Ectodermal cell (in vitro differentiated cells): Measurements from ENCODE around the gene WDR27.
A peak's percentile ranks its signal among the peaks of the same experiment; 100 is the strongest.
"Not testable (repeated sequence)": the region's sequence is repeated elsewhere in the genome, so short reads cannot be mapped to it uniquely, and the experiment has no call there.

ENCODE experiments used
- H3K27ac ChIP-seq: 2 replicates; pipeline ENCODE4 v1.7.0; 2013; ENCODE audit warnings: mild to moderate bottlenecking, low read depth, low read length; ENCODE audit not compliant: insufficient read depth, poor library complexity, severe bottlenecking
- H3K27me3 ChIP-seq: 2 replicates; pipeline ENCODE4 v1.7.0; 2013; ENCODE audit warnings: mild to moderate bottlenecking, low read length; ENCODE audit not compliant: insufficient read depth, control insufficient read depth, poor library complexity, severe bottlenecking
- H3K36me3 ChIP-seq: one replicate; pipeline ENCODE4 v1.7.0; 2013; ENCODE audit warnings: low read length; ENCODE audit not compliant: control insufficient read depth, insufficient read depth
- H3K4me1 ChIP-seq: one replicate; pipeline ENCODE4 v1.7.0; 2013; ENCODE audit warnings: low read length; ENCODE audit not compliant: control insufficient read depth, insufficient read depth
- H3K4me3 ChIP-seq: 2 replicates; pipeline ENCODE4 v1.7.0; 2013; ENCODE audit warnings: low read depth, low read length, control low read depth; ENCODE audit not compliant: insufficient read depth
- H3K9me3 ChIP-seq: 2 replicates; pipeline ENCODE4 v1.7.0; 2013; ENCODE audit warnings: mild to moderate bottlenecking, low read length, moderate library complexity; ENCODE audit not compliant: control insufficient read depth
- WGBS, 2 experiments: methylation state at CpG; one replicate each; pipeline ENCODE4 v1.1.7; 2013; ENCODE audit warnings: missing lambda C conversion rate in 2 of 2; 5-methylcytosine and 5-hydroxymethylcytosine counted together

WDR27 gene

DNA sequence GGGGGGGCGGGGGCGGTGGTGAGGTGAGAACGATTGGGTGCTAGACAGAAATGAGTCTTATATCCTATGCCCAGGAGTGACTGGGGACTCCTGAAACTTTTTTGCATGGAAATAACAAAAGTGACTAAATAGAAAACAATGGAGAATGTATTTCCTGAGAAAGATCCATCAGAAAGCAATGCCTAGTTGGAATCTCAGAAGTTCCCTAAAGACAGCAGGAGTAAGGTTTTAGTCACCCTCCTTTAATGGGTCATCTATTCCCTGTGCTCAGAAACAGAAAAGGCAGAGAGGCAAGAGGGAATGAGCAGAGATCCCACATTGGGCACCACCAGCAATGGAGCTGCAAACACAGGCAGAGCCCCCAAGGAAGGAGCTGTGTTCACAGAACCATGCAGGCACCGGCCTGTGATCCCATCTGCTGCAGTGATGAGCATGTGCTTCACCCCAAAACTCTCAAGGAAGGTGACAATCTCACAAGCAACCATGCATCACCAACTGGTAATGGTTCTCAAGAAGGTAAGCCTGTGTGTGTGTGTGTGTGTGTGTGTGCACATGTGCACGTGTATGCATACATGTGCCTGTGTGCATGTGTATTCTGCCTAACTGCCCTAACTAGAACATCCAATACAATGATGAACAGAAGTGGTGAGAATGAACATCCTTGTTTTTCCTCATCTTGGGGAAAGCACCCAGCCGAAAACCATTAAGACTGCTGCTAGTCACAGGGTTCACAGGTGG is 168.4 kb downstream of the WDR27 start:
- no peaks in the 10 kb centered on the region for H3K9me3 ChIP-seq
- H3K4me1 ChIP-seq = no peaks in the 10 kb centered on the region
- no peaks in the 10 kb centered on the region for H3K36me3 ChIP-seq
- 92 to 95% methylated on average over 5 to 6 of the region's 6 CpGs for WGBS, 2 experiments
- no peak overlapping the region for H3K27ac ChIP-seq
- no peaks in the 10 kb centered on the region for H3K27me3 ChIP-seq
- H3K4me3 ChIP-seq = no peak overlapping the region

DNA sequence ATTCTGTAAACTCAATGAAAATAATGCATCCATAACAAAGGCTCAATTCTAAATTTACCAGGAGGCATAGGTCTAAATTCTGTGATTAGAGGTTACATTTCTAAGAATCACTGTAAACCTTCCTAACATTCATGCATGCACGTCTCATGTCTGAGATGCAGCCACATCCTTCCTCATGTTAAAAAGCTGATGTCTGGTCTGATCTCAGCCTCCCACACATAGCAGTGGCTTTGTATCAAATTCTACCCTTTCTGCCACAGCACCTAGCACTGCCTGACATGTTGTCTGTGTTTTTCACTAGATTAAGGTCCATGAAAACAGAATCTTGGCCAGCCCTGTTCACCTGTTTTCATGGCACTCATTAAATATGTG is 171.1 kb downstream of the WDR27 start:
- Histone ChIP-seq H3K27me3 (no peaks in the 10 kb centered on the region), H3K4me1 (no peaks in the 10 kb centered on the region), H3K9me3 (no peaks in the 10 kb centered on the region), H3K4me3 (no peak overlapping the region), H3K36me3 (no peaks in the 10 kb centered on the region), H3K27ac (no peak overlapping the region)
- WGBS, 2 experiments = 88 to 91% methylated on average over 1 of the region's 1 CpG

DNA sequence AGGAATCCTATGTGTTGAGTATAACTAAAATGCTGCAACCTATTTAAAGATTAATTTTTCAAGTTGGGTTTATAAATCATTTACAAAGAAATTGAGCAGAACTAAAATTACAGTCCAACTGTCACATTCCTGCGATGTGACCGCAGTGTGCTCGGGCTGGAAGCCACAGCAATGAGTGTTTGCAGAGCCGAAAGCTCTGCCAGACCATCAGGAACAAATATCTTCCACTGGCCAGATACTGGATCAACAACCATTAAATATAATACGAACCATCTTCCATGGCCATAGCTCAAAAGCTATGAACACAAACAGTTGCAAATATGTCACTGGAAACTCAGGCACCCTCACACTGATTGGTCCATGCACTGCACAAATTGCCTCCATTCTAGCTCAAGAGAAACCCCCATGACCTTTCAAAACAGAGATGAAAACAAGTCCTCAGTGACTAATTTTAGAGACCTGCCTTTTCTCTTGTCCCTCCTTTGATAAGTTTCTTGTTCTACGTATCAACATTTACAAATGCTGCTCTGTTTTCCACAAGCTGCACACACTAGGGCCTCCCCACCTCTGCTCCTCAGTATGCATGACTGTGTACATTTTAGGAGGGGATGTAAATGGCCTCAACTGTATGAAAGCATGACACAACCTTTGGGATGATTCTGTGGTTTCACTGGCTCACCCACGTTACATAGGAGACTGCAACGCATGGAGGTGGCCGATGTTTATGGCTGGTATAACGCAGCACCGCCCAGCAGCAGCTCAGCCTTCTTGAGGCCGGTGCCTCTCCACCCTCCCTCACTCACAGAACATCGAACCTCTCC is 171.7 kb downstream of the WDR27 start:
- no peaks in the 10 kb centered on the region for H3K4me1 ChIP-seq
- H3K9me3 ChIP-seq = no peaks in the 10 kb centered on the region
- H3K36me3 ChIP-seq = no peaks in the 10 kb centered on the region
- no peak overlapping the region for H3K27ac ChIP-seq
- H3K4me3 ChIP-seq = no peak overlapping the region
- H3K27me3 ChIP-seq = no peaks in the 10 kb centered on the region
- WGBS, 2 experiments = 86 to 88% methylated on average over 13 of the region's 13 CpGs

DNA sequence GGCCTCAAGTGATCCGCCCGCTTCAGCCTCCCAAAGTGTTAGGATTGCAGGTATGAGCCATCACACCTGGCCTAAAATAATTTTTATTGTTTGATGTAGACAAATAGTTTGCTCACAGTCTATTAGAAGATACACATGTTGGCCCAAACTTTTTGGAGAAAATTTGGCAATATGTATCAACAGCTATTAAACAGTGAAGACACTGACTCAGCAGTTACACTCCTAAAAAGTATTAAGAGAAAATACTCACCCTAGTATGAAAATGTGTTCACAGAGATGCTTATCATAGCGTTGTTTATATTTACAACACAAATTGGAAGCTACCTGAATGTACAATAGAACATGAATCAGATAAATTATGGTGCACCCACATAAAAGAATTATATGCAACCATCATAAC is 173.1 kb downstream of the WDR27 start:
- no peak overlapping the region for H3K4me3 ChIP-seq
- H3K4me1 ChIP-seq = no peaks in the 10 kb centered on the region
- H3K27ac ChIP-seq = no peak overlapping the region
- no peaks in the 10 kb centered on the region for H3K27me3 ChIP-seq
- no peaks in the 10 kb centered on the region for H3K9me3 ChIP-seq
- WGBS, 2 experiments = 98 to 100% methylated on average over 2 to 3 of the region's 3 CpGs
- no peaks in the 10 kb centered on the region for H3K36me3 ChIP-seq

DNA sequence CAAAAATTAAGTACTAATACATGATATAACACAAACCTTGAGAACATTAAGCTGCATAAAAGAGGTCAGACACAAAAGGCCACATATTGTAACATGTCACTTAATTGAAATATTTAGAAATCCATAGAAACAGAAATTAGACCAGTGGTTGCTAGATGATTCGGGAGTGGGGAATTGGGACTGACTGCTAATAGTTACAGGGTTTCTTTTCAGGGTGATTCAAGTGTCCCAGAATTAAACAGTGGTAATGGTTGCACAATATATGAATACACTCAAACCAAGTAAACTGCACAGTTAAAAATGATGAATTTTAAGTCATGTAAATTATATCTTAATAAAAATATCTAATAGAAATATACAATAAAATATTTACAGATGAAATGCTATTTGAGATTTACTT is 174.5 kb downstream of the WDR27 start:
- no peaks in the 10 kb centered on the region for H3K27me3 ChIP-seq
- 100% methylated on average over 1 of the region's 1 CpG; no CpG with 5 or more reads in 1 of the 2 experiments for WGBS, 2 experiments
- no peaks in the 10 kb centered on the region for H3K9me3 ChIP-seq
- H3K36me3 ChIP-seq = no peaks in the 10 kb centered on the region
- no peak overlapping the region for H3K4me3 ChIP-seq
- no peak overlapping the region for H3K27ac ChIP-seq
- H3K4me1 ChIP-seq = no peaks in the 10 kb centered on the region

DNA sequence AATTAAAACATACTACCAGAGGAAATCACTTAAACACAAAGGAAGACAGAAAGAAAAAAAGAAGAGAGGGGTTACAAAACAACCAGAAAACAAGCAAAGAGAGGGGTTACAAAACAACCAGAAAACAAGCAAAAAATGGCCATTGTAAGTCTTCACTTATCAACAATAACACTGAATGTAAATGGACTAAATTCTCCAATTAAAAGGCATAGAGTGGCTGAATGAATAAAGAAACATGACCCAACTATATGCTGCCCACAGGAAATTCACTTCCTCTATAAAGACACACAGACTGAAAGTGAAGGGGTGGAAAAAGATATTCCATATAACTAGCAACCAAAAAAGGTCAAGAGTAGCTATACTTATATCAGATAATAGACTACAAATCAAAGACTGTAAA is 180.0 kb downstream of the WDR27 start:
- Histone ChIP-seq H3K4me3 (no peak overlapping the region), H3K4me1 (no peaks in the 10 kb centered on the region), H3K9me3 (peaks cover 6% of the 10 kb centered on the region), H3K36me3 (peaks cover 3% of the 10 kb centered on the region), H3K27ac (no peak overlapping the region), H3K27me3 (no peaks in the 10 kb centered on the region)

DNA sequence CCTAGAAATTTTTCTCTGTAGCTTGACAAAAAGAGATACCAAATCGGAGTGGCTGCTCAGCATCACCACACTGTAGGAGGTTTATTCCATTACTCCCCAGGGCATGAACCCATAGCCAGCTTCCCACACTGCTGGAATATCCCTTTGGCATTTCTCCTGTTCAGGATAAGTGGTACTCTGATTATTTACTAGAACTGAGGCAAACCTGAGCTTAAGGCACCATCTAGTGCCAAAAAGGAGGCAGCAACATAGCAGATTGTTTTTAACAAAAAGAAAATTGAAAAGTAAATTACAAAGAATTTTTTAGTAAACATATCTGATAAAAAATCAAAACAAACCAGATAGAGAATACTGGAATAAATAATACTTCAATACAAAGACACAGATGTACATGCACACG is 181.7 kb downstream of the WDR27 start:
- Histone ChIP-seq H3K36me3 (peaks cover 3% of the 10 kb centered on the region), H3K4me1 (no peaks in the 10 kb centered on the region), H3K9me3 (peaks cover 6% of the 10 kb centered on the region), H3K27me3 (no peaks in the 10 kb centered on the region), H3K27ac (no peak overlapping the region), H3K4me3 (no peak overlapping the region)
- 66 to 84% methylated on average over 2 of the region's 2 CpGs for WGBS, 2 experiments

DNA sequence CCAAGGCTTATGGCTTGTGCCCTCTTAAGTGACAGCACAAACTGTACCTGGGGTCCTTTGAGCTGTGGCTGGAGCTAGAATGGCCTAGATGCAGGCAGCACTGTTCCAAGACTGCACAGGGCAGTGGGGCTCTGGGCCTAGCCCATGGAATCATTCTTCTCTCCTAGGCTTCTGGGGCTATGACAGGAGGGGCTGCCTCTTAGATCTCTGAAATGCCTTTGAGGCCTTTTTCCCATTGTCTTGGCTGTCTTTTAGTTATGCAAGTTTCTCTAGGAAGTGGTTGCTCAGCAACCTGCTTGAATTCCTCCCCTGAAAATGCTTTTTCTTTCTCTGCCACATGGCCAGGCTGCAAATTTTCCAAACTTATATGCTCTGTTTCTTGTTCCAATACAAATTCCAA is 183.4 kb downstream of the WDR27 start:
- Histone ChIP-seq H3K27ac (peak overlapping the region; percentile 87), H3K4me1 (no peaks in the 10 kb centered on the region), H3K9me3 (peaks cover 6% of the 10 kb centered on the region), H3K36me3 (peaks cover 3% of the 10 kb centered on the region), H3K27me3 (no peaks in the 10 kb centered on the region), H3K4me3 (no peak overlapping the region)

DNA sequence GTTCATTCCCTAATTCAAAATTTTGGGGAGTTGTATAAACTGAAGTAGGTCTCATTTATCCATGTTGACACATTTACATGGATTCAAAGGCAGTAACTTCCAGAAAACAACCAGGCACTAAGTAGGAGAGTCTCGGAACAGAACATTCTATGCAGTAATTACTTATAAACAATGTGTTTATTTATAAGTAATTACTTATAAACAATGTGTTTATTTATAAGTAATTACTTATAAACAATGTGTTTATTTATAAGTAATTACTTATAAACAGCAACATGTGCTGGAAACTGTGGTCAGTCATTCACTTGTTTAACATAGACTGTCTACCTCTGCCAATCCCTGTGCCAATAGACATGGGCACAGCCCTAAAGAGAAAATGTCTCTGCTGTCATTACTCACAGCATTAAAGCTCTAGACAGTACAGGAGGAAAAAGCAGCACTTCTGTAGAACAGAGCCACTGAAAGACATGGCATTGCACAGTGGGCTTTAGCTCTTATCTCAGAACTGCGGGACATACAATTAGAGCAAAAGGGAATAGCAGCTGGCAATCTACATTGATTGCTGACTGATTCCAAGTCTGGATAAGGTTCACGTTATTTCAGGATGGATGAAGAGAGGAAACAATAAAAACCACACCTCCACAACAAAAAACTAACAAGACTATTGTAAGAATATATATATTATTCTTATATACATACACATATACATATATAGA is 188.2 kb downstream of the WDR27 start:
- Histone ChIP-seq H3K36me3 (no peaks in the 10 kb centered on the region), H3K27me3 (no peaks in the 10 kb centered on the region), H3K9me3 (peaks cover 3% of the 10 kb centered on the region), H3K27ac (no peak overlapping the region), H3K4me1 (no peaks in the 10 kb centered on the region), H3K4me3 (no peak overlapping the region)
- 97% methylated on average over 1 to 2 of the region's 3 CpGs for WGBS, 2 experiments

DNA sequence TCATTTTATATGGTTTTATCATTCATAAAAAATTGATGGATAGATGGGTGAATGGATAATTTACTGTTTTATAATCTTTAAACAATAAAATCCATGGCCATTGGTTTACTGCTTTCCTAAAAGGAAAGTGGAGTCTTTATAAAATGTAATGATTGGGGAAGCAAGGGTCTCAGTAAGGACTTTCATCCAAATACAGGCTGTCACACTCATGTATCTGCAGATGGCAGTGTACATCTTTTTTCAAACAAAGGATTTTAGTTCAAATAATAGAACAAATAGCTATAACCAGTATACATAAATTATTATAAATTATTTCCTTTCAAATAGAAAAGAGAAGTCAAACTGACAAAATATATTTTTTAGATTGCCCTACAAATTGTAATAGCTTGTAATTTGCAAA is 190.0 kb downstream of the WDR27 start:
- H3K27me3 ChIP-seq, H3K27ac ChIP-seq, H3K36me3 ChIP-seq, H3K4me1 ChIP-seq, H3K4me3 ChIP-seq, H3K9me3 ChIP-seq: not testable (repeated sequence)
